Astrocyte of the cerebellum (primary cell): ENCODE measurements around the gene INSR.

Experiments
- DNase-seq: peaks from one replicate; pipeline ENCODE4 v3.0.0-alpha.2; 2011; ENCODE audit warnings: low read depth
- H3K4me3 ChIP-seq: 2 replicates; pipeline ENCODE4 v1.5.1; 2011; ENCODE audit warnings: mild to moderate bottlenecking, low read depth, low read length, moderate library complexity
- in situ Hi-C: cut with HindIII; loops from 2 replicates; pipeline ENCODE4 v1.10.0; 2017; ENCODE audit warnings: low sequenced_read_pairs
- TF ChIP-seq, protein P1 (sequence below): IDR thresholded peaks from 2 replicates; pipeline ENCODE4 v1.5.1; 2012; ENCODE audit warnings: low read length, low read depth, moderate library complexity, mild to moderate bottlenecking; ENCODE audit errors: missing control alignments

Gene INSR

GRCh38 chr19:7262470-7262869 lies 31.7 kb downstream of the INSR start:
- in situ Hi-C loops, result loop anchor here (10.0 kb wide), 2 partner anchors 58 to 72 kb away; no protein-coding TSS in a partner anchor
- TF ChIP-seq, protein P1, sequence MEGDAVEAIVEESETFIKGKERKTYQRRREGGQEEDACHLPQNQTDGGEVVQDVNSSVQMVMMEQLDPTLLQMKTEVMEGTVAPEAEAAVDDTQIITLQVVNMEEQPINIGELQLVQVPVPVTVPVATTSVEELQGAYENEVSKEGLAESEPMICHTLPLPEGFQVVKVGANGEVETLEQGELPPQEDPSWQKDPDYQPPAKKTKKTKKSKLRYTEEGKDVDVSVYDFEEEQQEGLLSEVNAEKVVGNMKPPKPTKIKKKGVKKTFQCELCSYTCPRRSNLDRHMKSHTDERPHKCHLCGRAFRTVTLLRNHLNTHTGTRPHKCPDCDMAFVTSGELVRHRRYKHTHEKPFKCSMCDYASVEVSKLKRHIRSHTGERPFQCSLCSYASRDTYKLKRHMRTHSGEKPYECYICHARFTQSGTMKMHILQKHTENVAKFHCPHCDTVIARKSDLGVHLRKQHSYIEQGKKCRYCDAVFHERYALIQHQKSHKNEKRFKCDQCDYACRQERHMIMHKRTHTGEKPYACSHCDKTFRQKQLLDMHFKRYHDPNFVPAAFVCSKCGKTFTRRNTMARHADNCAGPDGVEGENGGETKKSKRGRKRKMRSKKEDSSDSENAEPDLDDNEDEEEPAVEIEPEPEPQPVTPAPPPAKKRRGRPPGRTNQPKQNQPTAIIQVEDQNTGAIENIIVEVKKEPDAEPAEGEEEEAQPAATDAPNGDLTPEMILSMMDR, result no peak
- no peak for DNase-seq

GRCh38 chr19:7260161-7260560 lies 34.1 kb downstream of the INSR start:
- TF ChIP-seq, protein P1, result no peak
- DNase-seq, result no peak
- in situ Hi-C loops, result loop anchor here (10.0 kb wide), 2 partner anchors 55 to 75 kb away; no protein-coding TSS in a partner anchor
- no peak overlapping the region for H3K4me3 ChIP-seq

More at GRCh38 chr19:7262470-7262869, 31.7 kb downstream of the INSR start:
- no peak overlapping the region for H3K4me3 ChIP-seq

DNA sequence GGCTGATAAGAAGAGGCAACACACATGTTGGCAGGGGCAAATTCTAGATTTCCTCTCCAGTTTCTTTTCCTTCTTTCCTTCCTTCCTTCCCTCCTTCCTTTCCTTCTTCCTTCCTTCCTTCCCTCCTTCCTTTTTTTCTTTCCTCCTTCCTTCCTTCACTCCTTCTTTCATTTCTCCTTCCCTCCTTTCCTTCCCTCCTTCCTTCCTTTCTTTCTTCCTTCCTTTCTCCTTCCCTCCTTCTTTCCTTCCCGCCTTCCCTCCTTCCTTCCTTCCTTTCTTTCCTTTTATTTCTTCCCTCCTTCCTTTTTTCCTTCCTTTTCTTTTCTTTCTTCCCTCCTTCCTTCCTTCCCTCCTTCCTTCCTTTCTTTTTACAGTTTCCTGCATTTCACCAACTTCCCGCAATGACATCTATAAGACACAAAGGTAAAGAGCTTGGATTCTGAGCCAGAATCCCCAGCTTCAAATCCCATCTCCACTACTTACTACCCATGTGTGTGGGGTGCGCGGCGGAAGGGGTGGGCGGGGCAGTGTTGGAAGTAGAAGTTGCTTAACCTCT lies 35.3 kb downstream of the INSR start:
- H3K4me3 ChIP-seq, result no peak overlapping the region
- TF ChIP-seq, protein P1, result no peak
- in situ Hi-C loops, result no loop called here
- no peak for DNase-seq

- in situ Hi-C loops, result no loop called here
- TF ChIP-seq, protein P1, result no peak
- no peak for DNase-seq
- H3K4me3 ChIP-seq, result no peak overlapping the region
Measured at GRCh38 chr19:7258041-7258839, 36.0 kb downstream of the INSR start.

- in situ Hi-C loops, result no loop called here
- H3K4me3 ChIP-seq, result no peak overlapping the region
- DNase-seq, result no peak
- TF ChIP-seq, protein P1, result no peak
Measured at GRCh38 chr19:7257148-7258040, 36.8 kb downstream of the INSR start.

- DNase-seq, result no peak
- in situ Hi-C loops, result no loop called here
- TF ChIP-seq, protein P1, result no peak
- no peak overlapping the region for H3K4me3 ChIP-seq
Measured at GRCh38 chr19:7255631-7256030, 38.6 kb downstream of the INSR start.
